GM19351 (cell line): ENCODE data around the gene TLR9.
"Not testable (repeated sequence)": the region's sequence is repeated elsewhere in the genome, so short reads cannot be mapped to it uniquely, and the experiment has no call there.

Experiments used
- ATAC-seq: cut with Tn5 transposase; IDR thresholded peaks from one replicate; pipeline ENCODE4 v1.9.1; 2021; ENCODE audit warnings: mild to moderate bottlenecking, moderate library complexity; ENCODE audit not compliant: unreplicated experiment

Gene TLR9

DNA sequence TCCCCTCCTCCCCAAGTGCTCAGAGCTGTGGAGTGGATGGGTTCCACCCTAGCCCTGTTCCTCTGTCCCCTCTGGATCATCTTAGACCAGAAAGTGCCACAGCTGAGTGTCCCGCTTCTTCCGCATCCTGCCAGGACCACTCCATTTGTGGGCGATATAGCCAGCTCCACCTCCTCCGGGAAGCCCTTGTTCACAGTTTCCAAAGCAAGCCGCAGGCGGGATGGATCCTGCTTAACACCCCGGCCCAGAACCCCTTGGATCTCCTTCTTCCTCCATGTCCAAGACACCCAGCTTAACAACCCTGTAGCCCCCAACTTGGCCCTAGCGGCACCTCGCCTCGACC is 28.0 kb downstream of the TLR9 start:
- peak; percentile 25 for ATAC-seq

GRCh38 chr3:52196977-52197376 is 28.5 kb downstream of the TLR9 start:
- no peak for ATAC-seq

GRCh38 chr3:52195823-52196331 is 29.6 kb downstream of the TLR9 start:
- no peak for ATAC-seq

- no peak for ATAC-seq
These were observed 30.2 kb downstream of the TLR9 start for GRCh38 chr3:52195291-52195597.

GRCh38 chr3:52194485-52195290 is 30.8 kb downstream of the TLR9 start:
- no peak for ATAC-seq

- ATAC-seq, result no peak
These were observed 32.4 kb downstream of the TLR9 start for GRCh38 chr3:52193065-52193464.

DNA sequence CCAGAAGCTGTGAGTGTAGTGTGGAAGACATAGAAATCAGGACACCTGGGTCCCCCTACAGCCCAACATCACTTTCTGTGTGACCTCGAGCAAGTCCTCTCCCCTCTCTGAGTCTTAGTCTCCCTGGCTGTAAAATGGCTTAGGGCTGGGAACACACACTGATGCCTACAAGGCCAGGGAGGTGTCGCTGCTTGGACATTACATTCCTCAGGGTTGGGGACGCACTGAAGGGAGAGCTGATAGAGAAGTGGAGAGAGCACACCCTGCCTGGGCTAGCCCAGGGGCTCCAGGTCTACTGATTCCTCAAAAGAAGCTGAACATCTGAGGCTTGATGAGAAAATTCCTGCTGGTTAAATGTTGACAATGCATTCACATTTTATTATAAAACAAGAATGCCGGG is 33.8 kb downstream of the TLR9 start:
- no peak for ATAC-seq

DNA sequence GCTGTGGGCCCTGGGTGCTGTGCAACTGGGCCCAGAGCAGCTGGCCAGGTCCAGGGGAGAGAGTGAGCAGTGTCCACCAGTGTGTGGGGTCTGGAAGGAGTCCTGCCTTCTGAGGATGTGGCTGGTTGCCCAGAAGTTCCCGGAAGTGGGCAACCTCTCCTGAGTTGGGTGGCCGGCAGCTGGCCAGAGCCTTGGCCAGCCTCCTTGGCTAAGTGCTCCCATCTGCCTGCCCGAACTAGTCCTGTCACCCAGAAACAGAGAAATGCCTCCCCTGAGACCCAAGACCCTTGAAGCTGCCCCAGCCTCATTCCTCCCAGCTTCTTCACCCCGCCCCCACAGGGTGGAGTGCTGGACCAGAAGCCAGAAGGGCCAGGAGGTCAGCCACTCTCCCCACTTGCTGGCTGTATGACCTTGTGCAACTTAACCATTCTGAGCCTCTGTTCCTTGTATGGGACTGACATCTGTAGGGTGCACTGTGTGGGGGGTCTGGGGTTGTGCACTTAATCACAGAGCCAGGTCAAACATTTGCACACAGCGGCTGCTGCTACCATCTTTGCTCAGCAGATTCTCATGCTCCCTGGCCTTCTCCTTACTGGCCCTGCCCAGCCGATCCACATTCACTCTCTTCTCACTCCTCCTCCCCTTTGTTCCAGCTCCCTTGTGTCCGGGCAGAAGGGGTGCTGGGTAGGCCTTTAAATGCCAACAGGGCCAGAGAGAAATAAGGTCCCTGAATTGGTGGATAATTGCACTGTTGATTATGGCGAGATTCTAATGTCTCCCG is 35.0 kb downstream of the TLR9 start:
- ATAC-seq, result no peak

DNA sequence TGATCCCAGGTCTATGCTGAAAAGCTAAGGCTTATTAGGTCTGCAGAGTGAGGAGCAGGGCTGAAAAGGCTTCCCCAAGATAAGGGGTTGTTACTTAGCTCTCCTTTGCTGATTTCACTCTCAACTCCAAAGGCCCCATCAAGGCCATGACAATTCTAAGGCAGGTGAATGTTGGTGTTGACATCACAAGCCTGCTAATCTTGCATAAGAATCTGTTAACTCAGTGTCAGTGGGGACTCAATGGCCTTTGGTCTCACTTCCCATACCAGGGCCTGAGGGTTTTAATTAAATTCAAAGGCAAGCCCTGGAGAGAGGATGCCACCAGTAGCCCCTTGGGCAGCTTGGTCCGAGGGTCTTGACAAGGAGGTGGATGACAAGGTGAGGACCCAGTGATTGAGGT is 36.9 kb downstream of the TLR9 start:
- no peak for ATAC-seq

- ATAC-seq, result no peak
These were observed 38.7 kb downstream of the TLR9 start for GRCh38 chr3:52186729-52187128.

- ATAC-seq, result no peak
These were observed 39.6 kb downstream of the TLR9 start for GRCh38 chr3:52185837-52186236.

- ATAC-seq, result no peak
These were observed 40.1 kb downstream of the TLR9 start for GRCh38 chr3:52185311-52185710.

- no peak for ATAC-seq
These were observed 40.8 kb downstream of the TLR9 start for GRCh38 chr3:52184690-52185089.

DNA sequence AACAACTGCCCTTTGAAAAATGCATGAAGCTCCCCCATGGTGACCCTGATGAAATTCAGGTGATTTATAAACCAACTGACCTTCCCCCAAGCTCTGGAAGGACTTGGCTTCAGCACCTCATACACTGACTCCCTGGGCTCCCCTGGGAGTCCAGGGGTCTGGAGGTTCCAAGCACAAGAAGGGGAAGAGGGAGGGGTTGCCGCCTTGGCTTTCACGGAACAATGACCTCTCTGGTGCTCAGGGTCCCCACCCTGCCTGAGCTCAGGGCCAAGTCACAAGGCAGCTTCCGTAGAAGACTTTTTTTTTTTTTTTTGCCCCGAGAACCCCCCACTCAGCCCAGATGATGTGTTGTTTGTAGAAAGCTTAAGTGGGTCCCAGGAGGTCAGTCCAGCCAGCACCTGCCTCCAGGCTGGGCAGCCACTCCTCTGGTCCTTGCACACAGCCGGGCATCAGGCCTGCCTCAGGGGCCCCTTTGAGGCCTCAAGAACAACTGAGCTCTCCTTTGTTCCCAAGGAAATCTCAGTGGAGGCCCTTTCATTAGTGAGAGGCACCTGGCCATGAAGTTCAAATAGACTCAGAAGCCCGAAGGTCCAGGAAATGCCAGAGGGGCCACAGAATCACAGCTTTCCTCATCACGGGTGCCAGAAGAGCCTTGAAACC is 41.5 kb downstream of the TLR9 start:
- ATAC-seq, result no peak

GRCh38 chr3:52182691-52183090 is 42.8 kb downstream of the TLR9 start:
- no peak for ATAC-seq

DNA sequence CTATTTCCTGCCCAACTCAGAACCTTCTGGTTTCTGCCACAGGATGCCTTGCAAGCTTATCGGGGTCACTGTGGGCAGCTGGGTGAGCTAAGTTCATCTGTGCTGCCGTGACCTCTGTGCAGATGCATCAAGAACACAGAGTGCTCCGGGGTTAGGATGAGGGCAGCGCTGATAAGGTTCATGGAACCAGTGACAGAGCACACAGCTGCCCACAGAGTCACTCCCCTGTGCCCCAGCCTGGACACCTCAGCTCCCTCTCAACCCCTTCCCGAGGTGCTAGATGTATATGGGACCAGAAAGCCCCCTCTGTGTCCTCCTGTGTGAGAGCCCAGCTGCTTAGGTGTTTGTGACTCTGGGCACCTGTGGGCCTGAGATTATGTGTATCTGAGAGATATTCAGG is 43.2 kb downstream of the TLR9 start:
- ATAC-seq, result no peak

DNA sequence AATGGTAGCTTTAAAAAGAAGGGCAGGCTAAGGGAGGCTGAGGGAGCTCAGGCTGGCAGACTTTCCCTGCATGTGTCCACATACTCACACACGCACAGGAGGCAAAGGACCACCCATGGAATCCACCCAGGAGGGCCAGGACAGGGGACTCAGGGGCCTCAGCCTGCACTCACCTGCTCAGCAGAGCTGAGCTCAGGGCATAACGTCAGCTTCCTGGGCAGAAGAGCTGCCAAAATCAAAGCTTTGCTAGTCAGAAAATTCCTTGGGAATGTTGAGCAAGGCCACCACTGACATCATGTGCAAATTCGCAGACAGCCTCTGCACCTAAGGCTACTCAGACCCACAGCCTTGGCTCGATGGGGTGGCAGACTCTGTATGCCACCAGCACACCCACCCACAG is 43.9 kb downstream of the TLR9 start:
- ATAC-seq, result no peak

GRCh38 chr3:52178537-52178936 is 46.9 kb downstream of the TLR9 start:
- no peak for ATAC-seq

- not testable (repeated sequence) for ATAC-seq
These were observed 47.3 kb downstream of the TLR9 start for GRCh38 chr3:52178126-52178525.

GRCh38 chr3:52177701-52178042 is 47.8 kb downstream of the TLR9 start:
- no peak for ATAC-seq

DNA sequence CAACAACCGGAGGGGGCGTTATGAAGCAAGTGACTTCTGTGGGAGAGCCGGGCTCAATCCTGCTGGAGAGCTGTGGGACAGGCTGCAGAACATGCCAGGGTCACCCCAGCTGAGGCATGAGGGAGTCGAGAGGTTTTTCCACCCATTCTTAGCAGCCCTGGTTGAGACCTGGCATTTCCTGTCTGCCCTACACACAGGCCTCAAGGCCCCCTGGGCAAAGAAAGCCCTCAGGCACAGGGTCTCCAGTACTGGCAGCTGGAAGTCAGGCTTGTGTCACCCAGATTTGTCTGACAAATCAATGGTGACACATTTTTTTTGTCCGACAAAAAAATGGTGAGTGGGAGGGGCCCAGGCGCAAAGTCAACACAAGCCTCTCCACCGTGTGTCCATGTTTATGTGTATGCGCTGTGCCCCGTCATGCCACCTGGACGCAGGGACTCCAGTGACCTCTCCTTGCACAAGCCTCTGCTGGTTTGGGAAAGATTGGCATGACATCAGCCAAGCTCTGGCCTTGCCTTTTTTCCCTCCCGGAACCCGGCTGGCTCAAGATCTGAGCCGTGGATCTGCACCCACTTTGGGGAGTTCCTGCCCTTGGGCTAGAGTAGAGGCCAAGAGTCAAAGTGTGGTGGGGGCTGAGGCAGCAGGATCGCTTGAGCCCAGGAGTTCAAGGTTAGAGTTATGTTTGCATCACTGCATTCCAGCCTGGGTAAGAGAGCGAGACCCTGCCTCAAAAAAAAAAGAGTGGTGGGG is 48.3 kb downstream of the TLR9 start:
- ATAC-seq, result no peak
